ENCODE measurements around the gene CHKA. TPM values are rescaled to one million over a fixed set of nuclear protein-coding genes. Genes with fewer than 3 reads are reported as not detected.

Gene CHKA
- total and polyA plus RNA-seq, 9 of the 15 experiments (the other 6 are each of a cell fraction or from before 2014, with no cell fraction given), result 3.6 to 37.0 (median 30.2) TPM

DNA sequence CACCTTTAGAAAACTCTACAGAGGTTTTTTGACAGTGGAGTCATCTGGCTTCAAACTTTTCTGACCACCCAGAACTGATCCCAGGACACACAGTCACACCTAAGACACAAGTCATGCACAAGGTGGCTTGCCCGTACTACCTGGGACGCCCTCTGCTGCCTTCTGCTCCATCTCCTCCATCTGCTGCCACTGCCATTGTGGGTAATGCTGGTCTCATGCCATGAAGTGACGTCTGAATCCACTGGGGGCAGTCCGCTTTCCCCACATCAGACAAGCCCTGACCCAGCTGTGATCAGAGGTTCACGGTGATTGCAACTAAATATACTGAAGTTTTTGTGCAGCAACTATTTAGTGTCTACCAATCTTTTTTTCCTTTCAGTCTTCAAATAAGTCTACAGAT, 96.1 kb downstream of the CHKA start:
- no peak for FAIRE-seq

More for the DNA sequence above, 96.1 kb downstream of the CHKA start:
- 28% methylated on average over 5 of the region's 5 CpGs for WGBS (ENCODE audit: insufficient coverage, low coverage, missing lambda C conversion rate)
- Histone ChIP-seq H3K79me2 (ENCODE audit: control insufficient read depth, insufficient read depth, low read length) (no peaks in the 10 kb centered on the region), H3K9ac (ENCODE audit: insufficient read depth in 1 of 2, low read depth in 2 of 2, low read length in 2 of 2) (no peak overlapping the region), H3K9me3 (replicated peaks; ENCODE audit: control insufficient read depth, insufficient read depth, low read depth, low read length) (no peaks in the 10 kb centered on the region), H4K20me1 (replicated peaks; ENCODE audit: control insufficient read depth, insufficient read depth, low read length) (peaks cover 4% of the 10 kb centered on the region; the same call in 1 of the 2 replicates), H3K27ac (ENCODE audit: extremely low read depth, low read depth, low read length) (no peak overlapping the region), H3K9me1 (ENCODE audit: control insufficient read depth, insufficient read depth, low read length) (no peaks in the 10 kb centered on the region), H3K4me1 (replicated peaks in 1 of 2; ENCODE audit: control insufficient read depth in 2 of 2, insufficient read depth in 2 of 2, low read length in 2 of 2) (peaks cover 7 to 48% of the 10 kb centered on the region in 2 experiments; a peak in 3 of 5 replicates), H2AFZ (ENCODE audit: low read depth, low read length) (no peak overlapping the region), H3K36me3 (ENCODE audit: control insufficient read depth, insufficient read depth, low read length) (no peaks in the 10 kb centered on the region), H3K4me3 (no peak overlapping the region), H3K4me2 (ENCODE audit: insufficient read depth, low read length) (no peak overlapping the region), H3K27me3 (ENCODE audit: control insufficient read depth in 2 of 2, insufficient read depth in 2 of 2, low read length in 2 of 2) (no peaks in the 10 kb centered on the region)
- in situ Hi-C loops (cut with MboI), result no loop called here
- ChIA-PET CTCF (ENCODE audit: low intra/inter-chr PET ratio) (interaction anchor here (0.6 kb wide), 1 partner anchor 1654 kb away, joined by 3 read pairs; no protein-coding TSS in a partner anchor), POLR2A (interaction anchor here (0.6 kb wide), 1 partner anchor 184 kb away, joined by 3 read pairs; no protein-coding TSS in a partner anchor)
- DNase-seq (ENCODE audit: extremely low read depth in 1 of 4, low spot score in 3 of 4), result no peak
- peak; percentile 25; the same call in 2 of the 3 replicates for ATAC-seq
- TF ChIP-seq, protein P1, sequence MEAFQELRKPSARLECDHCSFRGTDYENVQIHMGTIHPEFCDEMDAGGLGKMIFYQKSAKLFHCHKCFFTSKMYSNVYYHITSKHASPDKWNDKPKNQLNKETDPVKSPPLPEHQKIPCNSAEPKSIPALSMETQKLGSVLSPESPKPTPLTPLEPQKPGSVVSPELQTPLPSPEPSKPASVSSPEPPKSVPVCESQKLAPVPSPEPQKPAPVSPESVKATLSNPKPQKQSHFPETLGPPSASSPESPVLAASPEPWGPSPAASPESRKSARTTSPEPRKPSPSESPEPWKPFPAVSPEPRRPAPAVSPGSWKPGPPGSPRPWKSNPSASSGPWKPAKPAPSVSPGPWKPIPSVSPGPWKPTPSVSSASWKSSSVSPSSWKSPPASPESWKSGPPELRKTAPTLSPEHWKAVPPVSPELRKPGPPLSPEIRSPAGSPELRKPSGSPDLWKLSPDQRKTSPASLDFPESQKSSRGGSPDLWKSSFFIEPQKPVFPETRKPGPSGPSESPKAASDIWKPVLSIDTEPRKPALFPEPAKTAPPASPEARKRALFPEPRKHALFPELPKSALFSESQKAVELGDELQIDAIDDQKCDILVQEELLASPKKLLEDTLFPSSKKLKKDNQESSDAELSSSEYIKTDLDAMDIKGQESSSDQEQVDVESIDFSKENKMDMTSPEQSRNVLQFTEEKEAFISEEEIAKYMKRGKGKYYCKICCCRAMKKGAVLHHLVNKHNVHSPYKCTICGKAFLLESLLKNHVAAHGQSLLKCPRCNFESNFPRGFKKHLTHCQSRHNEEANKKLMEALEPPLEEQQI (IDR thresholded peaks at IDR 0.05), result no peak
- TF ChIP-seq, protein P2, sequence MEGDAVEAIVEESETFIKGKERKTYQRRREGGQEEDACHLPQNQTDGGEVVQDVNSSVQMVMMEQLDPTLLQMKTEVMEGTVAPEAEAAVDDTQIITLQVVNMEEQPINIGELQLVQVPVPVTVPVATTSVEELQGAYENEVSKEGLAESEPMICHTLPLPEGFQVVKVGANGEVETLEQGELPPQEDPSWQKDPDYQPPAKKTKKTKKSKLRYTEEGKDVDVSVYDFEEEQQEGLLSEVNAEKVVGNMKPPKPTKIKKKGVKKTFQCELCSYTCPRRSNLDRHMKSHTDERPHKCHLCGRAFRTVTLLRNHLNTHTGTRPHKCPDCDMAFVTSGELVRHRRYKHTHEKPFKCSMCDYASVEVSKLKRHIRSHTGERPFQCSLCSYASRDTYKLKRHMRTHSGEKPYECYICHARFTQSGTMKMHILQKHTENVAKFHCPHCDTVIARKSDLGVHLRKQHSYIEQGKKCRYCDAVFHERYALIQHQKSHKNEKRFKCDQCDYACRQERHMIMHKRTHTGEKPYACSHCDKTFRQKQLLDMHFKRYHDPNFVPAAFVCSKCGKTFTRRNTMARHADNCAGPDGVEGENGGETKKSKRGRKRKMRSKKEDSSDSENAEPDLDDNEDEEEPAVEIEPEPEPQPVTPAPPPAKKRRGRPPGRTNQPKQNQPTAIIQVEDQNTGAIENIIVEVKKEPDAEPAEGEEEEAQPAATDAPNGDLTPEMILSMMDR (IDR thresholded peaks at IDR 0.05 in 2 of 3, conservative IDR thresholded peaks at IDR 0.05 in 1 of 3; ENCODE audit: insufficient read depth in 2 of 3, low read depth in 1 of 3, low read length in 3 of 3), result peak; percentile 26 to 38 (median 32); a peak in 4 of 6 replicates
- no TSS peak for BruUV-seq (replicated peaks)
- intact Hi-C loops (cut with micrococcal nuclease), result no loop called here
